A673 (cell line): ENCODE results near the gene SPATA9.

Experiments
- EZH2 ChIP-seq: fragments of 200-600 bp; sonication (generic); IDR thresholded peaks from 2 replicates; pipeline ENCODE4 v1.6.1; 2017; ENCODE audit warnings: borderline replicate concordance, low read depth, mild to moderate bottlenecking, mixed read lengths, antibody characterized with exemption, low read length; ENCODE audit not compliant: poor library complexity, severe bottlenecking
- TF ChIP-seq, protein P1 (sequence below): fragments of 300-800, 200-600 bp; sonication (generic); conservative IDR thresholded peaks from 2 replicates; pipeline ENCODE4 v1.5.1; 2017; ENCODE audit warnings: low read depth, mild to moderate bottlenecking, antibody characterized with exemption, low read length, moderate library complexity, mixed read lengths

DNA sequence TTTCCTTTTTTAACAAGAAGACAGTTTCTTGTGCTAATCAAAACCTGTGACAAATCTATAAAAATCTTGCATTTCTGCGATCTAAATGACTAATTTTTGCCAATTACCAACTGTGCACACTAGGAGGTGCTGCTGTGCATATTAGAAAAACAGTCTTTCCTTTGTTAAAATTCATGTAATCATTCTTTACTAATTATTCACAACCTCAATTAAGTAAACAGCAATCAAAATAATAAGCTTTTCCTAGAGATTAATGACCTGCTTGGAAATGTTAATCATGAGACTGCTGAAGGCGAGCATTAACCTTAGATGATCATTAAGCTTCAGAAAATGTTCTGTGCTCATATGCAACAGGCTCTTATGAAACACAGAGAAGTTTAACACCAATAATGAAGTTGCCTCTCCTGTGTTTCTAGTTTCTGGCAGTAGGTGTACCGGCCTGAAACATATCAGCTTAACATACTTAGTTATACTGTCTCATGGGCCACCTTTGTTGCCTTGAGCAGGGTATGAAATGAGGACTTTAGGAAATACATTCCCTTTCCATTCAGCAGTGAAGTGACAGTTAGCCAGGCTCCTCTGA is 18.5 kb downstream of the SPATA9 start:
- TF ChIP-seq, protein P1, sequence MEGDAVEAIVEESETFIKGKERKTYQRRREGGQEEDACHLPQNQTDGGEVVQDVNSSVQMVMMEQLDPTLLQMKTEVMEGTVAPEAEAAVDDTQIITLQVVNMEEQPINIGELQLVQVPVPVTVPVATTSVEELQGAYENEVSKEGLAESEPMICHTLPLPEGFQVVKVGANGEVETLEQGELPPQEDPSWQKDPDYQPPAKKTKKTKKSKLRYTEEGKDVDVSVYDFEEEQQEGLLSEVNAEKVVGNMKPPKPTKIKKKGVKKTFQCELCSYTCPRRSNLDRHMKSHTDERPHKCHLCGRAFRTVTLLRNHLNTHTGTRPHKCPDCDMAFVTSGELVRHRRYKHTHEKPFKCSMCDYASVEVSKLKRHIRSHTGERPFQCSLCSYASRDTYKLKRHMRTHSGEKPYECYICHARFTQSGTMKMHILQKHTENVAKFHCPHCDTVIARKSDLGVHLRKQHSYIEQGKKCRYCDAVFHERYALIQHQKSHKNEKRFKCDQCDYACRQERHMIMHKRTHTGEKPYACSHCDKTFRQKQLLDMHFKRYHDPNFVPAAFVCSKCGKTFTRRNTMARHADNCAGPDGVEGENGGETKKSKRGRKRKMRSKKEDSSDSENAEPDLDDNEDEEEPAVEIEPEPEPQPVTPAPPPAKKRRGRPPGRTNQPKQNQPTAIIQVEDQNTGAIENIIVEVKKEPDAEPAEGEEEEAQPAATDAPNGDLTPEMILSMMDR: peak; percentile 86
- no peak for TF ChIP-seq EZH2
